T47D (cell line): ENCODE measurements around the gene POLR1H.

ENCODE experiments used
- DNase-seq, 2 experiments: peaks; one replicate each; pipeline versions ENCODE4 v3.0.0 to v3.0.0-alpha.2; 2011 to 2012; ENCODE audit warnings: low read depth in 1 of 2, low spot score in 1 of 2
- JUND ChIP-seq: IDR thresholded peaks from 2 replicates; pipeline ENCODE4 v1.6.1; 2012; ENCODE audit warnings: low read depth
- in situ Hi-C: cut with HindIII; loops from 2 replicates; pipeline ENCODE4 v1.10.0; 2016; ENCODE audit warnings: low sequenced_read_pairs, low pct_unique_long_range_greater_than_20kb

POLR1H gene

GRCh38 chr6:30041821-30042220 lies 19.2 kb upstream of the POLR1H start:
- no peak for TF ChIP-seq JUND
- DNase-seq = no peak
- in situ Hi-C loops = no loop called here

DNA sequence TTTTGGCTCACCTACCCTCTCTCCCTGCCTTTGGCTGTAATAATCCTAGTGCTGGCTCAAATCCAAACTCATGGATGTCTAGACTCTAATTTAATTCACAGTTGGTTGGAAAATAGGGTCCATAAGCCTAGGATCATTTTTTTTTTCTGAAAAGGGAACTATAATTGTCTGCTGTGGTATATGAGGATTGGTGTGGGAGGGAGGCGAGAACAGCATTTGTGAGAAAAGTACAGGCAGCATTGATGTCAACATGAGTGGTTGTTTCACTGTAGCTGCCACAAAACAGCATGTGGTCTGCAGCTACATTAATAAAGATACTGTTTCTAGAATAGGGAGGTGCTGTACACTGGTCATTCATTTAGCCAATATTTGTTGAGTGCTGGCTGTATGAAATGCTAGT lies 18.6 kb upstream of the POLR1H start:
- in situ Hi-C loops = no loop called here
- no peak for DNase-seq
- TF ChIP-seq JUND = no peak

- in situ Hi-C loops = no loop called here
- DNase-seq = no peak
- TF ChIP-seq JUND = no peak
These were observed 18.2 kb upstream of the POLR1H start for GRCh38 chr6:30042914-30043313.

GRCh38 chr6:30043744-30044143 lies 17.3 kb upstream of the POLR1H start:
- TF ChIP-seq JUND = no peak
- in situ Hi-C loops = no loop called here
- no peak for DNase-seq

DNA sequence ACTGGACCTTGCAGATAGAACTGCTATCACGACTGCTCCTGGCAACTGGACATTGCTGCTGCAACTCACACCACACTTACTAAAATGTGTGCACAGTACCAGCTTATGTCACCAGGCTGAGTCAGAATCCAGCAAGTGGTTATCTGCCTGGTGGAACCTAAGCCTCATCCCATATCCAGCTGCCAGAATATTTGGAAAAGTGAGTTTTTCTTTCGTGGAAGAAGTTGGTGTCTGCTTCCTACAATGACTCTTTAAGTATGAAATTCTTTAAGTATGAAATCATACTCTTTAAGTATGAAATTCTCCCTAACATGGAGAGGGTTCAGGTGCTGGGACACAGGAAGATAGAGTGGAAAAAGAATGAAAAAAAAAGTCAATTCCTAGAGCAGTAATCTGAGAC lies 16.4 kb upstream of the POLR1H start:
- TF ChIP-seq JUND = no peak
- in situ Hi-C loops = no loop called here
- DNase-seq = no peak

- in situ Hi-C loops = no loop called here
- no peak for TF ChIP-seq JUND
- no peak for DNase-seq
These were observed 13.8 kb upstream of the POLR1H start for GRCh38 chr6:30047220-30047619.

- no peak for TF ChIP-seq JUND
- no peak for DNase-seq
- in situ Hi-C loops = no loop called here
These were observed 7.4 kb upstream of the POLR1H start for GRCh38 chr6:30053682-30054081.

DNA sequence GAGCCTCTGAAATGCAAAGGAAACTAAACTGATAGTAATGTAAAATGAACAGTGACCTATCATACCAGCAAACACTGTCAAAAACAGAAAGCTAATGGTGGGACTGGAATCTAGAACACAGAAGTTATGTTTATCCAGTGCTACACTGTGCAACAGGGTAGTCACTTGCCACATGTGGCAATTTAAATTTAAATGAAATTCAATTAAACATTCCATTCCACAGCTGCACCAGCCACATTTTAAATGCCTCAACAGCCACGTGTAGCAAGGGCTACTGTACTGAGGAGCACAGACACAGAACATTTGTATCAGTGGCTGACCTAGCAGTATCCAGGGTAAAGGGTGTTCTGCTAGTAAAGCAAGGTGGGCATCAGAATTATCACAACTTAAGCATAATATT lies 5.6 kb upstream of the POLR1H start:
- no peak for TF ChIP-seq JUND
- in situ Hi-C loops = no loop called here
- DNase-seq = no peak

DNA sequence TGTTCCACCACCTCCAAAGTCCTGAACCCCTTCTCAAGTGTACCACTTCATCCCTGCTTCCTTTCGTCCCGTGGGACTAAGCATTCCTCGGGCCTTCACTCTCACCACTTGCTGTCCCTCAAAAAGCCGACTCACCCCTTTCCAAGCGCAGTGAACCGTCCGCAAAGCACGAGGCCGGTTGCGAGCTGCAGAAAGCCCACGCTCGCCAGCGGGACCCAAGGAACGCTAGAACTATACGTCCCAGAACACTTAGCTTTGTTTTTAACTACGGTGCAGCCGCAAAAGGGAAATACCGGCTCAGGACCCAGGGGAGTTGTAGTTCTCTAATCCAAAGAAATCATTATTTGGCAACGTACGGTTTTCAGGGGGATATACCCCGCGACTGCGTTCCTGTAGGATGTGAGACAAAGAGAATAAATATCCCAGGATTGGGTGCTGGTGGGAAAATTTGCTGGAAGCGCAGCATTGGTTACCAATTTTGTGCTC lies 416 bp upstream of the POLR1H start:
- in situ Hi-C loops = no loop called here

GRCh38 chr6:30061858-30062458 lies 893 bp downstream of the POLR1H start:
- in situ Hi-C loops = no loop called here
- no peak for TF ChIP-seq JUND
- peak in 1 of 2 experiments; percentile 34 for DNase-seq

More for the DNA sequence above, 416 bp upstream of the POLR1H start:
- TF ChIP-seq JUND = no peak
- DNase-seq = no peak

- in situ Hi-C loops = no loop called here
- no peak for TF ChIP-seq JUND
- DNase-seq = no peak
These were observed 1.6 kb downstream of the POLR1H start for GRCh38 chr6:30062471-30063178.

GRCh38 chr6:30063315-30063714 lies 2.2 kb downstream of the POLR1H start:
- in situ Hi-C loops = no loop called here
- DNase-seq = no peak
- TF ChIP-seq JUND = no peak

DNA sequence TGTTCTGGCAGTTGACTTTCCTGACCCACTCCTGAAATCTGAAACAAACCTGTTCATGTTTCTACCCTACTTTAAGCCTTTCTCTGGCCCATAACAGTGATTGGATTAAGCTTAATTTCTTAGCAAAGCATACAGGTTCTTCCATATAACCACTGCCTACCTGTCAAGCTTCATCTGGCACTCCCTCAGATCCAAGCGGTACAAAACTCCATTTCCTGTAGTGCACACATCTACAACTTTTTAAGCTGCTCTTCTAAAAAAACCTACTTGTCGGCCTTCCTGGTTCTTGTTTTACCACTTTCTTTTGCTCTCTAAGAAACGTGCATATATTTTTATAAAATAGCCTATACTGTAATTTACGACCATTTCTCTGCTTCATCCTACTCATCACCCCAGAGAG lies 5.0 kb downstream of the POLR1H start:
- TF ChIP-seq JUND = no peak
- in situ Hi-C loops = no loop called here
- no peak for DNase-seq
